LNCaP clone FGC (cell line): Measurements from ENCODE around the gene OPRD1.
"Not testable (repeated sequence)": the region's sequence is repeated elsewhere in the genome, so short reads cannot be mapped to it uniquely, and the experiment has no call there.

Source experiments
- DNase-seq: peaks from one replicate; pipeline ENCODE4 v3.0.0-alpha.2; 2011; ENCODE audit warnings: low read depth
- H3K4me3 ChIP-seq: 2 replicates; pipeline ENCODE4 v1.5.1; 2011; ENCODE audit warnings: mild to moderate bottlenecking, low read depth, low read length, control low read depth
- TF ChIP-seq, protein P1 (sequence below): IDR thresholded peaks from 2 replicates; pipeline ENCODE4 v1.5.1; 2012; ENCODE audit warnings: mild to moderate bottlenecking; ENCODE audit not compliant: control insufficient read depth, insufficient read depth; ENCODE audit errors: extremely low read depth

OPRD1 gene

DNA sequence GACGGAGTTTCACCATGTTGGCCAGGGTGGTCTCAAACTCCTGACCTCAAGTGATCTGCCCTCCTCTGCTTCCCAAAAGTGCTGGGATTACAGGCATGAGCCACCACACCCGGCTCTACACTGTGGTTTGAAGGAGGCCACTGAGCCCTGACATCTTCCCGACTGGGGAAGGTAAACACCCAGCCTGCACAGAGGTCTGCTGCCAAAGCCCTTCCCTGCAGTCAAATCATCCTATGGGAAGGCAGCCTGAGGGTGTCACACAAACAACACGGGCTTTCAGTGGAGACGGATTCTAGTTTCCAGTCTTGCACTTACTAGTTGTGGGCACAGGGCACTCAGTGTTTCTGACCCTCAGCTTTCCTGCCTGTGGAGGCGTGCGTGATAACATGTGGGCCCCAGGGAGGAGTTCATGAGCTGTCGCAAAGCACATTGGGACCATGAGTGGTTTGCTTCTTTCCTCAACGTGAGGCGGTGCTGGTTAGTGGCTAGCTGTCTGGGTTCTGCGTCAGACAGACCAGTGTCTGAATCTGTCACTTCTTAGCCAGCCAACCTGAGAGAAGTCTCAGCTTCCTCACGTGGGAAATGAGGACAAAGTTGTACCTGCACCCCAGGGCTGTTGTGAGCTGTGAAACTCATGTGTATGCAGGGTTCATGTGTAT, 21.5 kb upstream of the OPRD1 start:
- H3K4me3 ChIP-seq: no peak overlapping the region
- TF ChIP-seq, protein P1, sequence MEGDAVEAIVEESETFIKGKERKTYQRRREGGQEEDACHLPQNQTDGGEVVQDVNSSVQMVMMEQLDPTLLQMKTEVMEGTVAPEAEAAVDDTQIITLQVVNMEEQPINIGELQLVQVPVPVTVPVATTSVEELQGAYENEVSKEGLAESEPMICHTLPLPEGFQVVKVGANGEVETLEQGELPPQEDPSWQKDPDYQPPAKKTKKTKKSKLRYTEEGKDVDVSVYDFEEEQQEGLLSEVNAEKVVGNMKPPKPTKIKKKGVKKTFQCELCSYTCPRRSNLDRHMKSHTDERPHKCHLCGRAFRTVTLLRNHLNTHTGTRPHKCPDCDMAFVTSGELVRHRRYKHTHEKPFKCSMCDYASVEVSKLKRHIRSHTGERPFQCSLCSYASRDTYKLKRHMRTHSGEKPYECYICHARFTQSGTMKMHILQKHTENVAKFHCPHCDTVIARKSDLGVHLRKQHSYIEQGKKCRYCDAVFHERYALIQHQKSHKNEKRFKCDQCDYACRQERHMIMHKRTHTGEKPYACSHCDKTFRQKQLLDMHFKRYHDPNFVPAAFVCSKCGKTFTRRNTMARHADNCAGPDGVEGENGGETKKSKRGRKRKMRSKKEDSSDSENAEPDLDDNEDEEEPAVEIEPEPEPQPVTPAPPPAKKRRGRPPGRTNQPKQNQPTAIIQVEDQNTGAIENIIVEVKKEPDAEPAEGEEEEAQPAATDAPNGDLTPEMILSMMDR: no peak
- DNase-seq: no peak

DNA sequence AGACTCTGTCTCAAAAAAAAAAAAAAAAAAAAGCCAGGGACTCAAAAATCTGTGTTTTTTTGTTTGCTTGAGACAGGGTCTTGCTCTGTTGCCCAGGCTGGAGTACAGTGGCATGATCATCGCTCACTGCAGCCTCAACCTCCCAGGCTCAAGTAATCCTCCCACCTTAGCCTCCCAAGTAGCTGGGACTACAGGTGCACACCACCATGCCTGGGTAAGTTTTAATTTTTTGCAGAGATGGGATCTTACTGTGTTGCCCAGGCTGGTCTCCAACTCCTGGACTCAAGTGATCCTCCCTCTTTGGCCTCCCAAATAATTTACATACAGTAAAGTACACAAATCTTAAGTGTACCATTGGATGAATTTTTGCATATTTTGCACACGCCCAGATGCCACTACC, 20.0 kb upstream of the OPRD1 start:
- not testable (repeated sequence) for DNase-seq, H3K4me3 ChIP-seq

DNA sequence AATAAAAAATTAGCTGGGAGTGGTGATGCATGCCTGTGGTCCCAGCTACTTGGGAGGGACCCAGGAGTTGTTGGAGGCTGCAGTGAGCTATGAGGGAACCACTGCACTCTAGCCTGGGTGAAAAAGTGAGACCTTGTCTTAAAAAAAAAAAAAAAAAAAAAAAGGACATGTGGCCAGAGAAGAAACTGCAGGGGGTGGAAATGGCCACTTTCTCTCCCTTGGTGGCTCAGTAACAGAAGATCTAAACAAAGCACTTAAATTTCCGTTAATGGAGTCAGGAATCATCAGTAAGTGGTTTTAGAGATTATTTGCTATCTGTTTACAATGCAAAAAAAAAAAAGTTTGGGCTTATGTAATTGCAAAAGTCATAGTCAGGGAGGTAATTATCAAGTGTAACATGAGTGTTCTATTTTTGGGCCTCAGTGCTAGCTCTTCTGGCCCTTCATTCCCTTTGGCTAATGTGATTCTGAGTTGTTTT, 19.3 kb upstream of the OPRD1 start:
- TF ChIP-seq, protein P1: no peak
- H3K4me3 ChIP-seq: no peak overlapping the region
- no peak for DNase-seq

DNA sequence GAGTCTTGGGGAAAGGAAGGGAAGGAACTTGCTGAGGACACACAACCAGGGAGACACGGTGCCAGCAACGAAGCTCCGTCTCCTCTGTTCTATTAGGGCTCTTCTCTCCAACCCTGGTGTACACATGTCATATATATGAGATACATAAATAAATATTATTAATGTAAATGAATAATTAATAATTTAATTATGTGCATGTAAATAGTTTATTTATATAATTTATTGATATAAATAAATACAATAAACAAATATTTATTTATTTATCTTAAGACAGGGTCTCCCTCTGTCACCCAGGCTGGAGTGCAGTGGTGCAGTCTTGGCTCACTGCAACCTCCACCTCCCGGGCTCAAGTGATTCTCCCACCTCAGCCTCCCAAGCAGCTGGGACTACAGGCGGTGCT, 17.4 kb upstream of the OPRD1 start:
- DNase-seq, H3K4me3 ChIP-seq: not testable (repeated sequence)

DNA sequence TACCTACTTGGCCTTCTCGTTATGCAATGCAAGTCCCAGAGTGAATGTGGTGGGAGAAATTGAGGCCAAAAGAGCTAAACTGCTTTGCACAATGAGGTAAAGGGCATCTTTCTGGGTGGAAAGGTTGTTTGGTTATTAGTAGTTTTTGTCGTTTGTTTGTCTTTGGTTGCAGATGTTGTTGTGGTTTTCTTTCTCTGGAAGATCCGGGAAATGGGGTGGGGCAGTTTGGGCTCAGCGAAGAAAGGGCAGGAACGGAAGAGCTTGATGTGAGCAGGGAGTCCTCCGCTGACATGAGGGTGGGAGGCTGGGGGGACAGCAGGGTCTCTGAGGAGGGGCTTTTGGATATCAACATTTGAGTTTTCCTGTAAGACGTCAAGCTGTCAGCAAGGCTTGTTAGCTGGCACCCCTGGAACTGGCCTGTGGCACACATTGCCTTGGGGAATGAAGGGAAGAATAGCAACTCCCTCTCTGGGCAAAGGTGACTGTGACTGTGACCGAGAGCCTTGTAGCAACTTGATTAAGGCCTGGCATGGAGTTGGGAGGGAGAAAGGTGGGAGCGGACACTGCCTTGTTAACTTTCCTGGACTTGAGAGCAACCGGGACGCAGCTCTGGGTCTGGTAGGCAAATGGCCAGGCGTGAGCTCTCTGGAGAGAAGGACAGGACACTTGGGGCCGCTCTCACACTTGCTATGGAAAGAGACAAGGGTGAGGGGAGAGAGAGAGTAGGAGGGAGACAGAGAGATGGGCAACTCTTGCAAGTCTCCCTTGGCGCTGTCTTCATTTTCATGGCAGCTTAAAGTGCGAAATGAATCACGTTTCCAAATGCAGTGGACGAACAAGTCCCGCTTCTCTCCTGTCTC, 15.4 kb upstream of the OPRD1 start:
- H3K4me3 ChIP-seq: no peak overlapping the region
- TF ChIP-seq, protein P1: no peak
- DNase-seq: no peak

DNA sequence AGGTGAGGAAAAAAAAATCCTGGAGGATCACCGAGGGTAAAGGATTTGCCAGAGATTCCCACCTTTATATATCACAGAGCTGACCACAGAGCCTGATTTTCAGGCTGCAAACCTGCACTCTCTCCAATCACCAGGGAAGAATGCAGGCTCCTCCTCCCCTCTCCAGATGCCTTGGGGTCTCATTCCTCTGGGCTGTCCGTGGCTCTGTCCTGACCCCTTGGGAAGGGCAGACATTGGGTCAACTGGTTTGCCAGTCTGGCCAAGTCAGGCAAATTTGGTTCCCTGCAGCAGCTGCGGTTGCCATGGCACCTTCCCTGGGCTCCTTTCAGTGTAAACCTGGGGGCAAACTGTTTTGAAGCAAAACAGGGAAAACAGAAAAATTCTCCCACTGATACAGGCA, 11.6 kb upstream of the OPRD1 start:
- TF ChIP-seq, protein P1: no peak
- H3K4me3 ChIP-seq: no peak overlapping the region
- no peak for DNase-seq

DNA sequence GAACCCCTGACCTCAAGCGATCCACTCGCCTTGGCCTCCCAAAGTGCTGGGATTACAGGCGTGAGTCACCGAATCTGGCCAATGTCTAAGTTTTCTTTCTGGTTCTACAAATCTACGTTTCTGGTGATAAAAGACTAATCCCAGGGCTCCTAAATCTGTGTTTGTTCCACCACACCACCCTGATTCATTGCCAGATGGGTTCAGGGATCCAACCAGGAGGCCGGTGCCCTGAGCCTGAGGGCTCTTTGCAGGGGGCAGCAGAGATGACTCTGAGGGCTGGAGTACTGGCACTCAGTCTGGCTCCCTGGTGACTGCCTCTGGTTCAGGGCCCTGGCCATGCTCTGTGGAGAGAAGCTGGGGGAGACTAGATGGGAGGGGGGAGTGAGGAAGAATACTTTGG, 10.5 kb upstream of the OPRD1 start:
- DNase-seq: no peak
- TF ChIP-seq, protein P1: no peak
- no peak overlapping the region for H3K4me3 ChIP-seq

DNA sequence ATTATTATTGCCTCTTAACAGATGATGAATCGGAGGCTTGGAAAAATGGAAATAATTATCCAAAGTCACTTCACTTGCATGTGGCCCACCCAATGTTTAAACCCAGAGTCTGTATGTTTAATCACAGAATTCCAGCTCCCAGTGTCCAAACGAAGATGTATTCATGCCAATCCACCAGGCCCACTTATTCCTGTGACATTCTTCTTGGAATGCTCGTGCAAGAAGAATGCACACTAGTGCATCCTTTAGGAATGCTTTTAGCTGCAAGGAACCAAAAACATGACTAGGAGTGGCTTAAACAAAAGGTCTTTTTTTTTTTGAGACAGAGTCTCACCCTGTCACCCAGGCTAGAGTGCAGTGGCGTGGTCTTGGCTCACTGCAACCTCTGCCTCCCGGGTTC, 8.9 kb upstream of the OPRD1 start:
- TF ChIP-seq, protein P1: no peak
- no peak overlapping the region for H3K4me3 ChIP-seq
- DNase-seq: no peak
